K562 (cell line): ENCODE measurements around the gene VSTM1. TPM values are rescaled to one million over a fixed set of nuclear protein-coding genes. Genes with fewer than 3 reads are reported as not detected.
A peak's percentile ranks its signal among the peaks of the same experiment; 100 is the strongest.
"Not testable (repeated sequence)": the region's sequence is repeated elsewhere in the genome, so short reads cannot be mapped to it uniquely, and the experiment has no call there.

Source experiments
- ATF1 ChIP-seq, 2 experiments: fragments of 450-650 bp in 1 of 2; IDR thresholded peaks; 2 replicates each; pipeline ENCODE4 v1.6.1; 2016; ENCODE audit warnings: missing compliant biosample characterization in 1 of 2, missing genetic modification characterization in 1 of 2
- CBFB ChIP-seq: sonication (generic); formaldehyde crosslinking; IDR thresholded peaks from 2 replicates; pipeline ENCODE4 v1.4.0; 2020; ENCODE audit warnings: mild to moderate bottlenecking, missing genetic modification reagents
- ETS1 ChIP-seq: conservative IDR thresholded peaks from 2 replicates; pipeline ENCODE4 v1.6.1; 2011; ENCODE audit warnings: low read depth, mild to moderate bottlenecking, low read length; ENCODE audit not compliant: control insufficient read depth
- FOXM1 ChIP-seq, 2 experiments: fragments of 450-650 bp in 1 of 2; sonication (generic) in 1 of 2; formaldehyde crosslinking in 1 of 2; IDR thresholded peaks; 2 replicates each; pipeline versions ENCODE4 v1.6.1 to v1.9.0; 2017 to 2022; ENCODE audit warnings: low read depth in 2 of 2, mild to moderate bottlenecking in 2 of 2, missing genetic modification reagents in 1 of 2, moderate library complexity in 1 of 2
- HDAC8 ChIP-seq: fragments of 450-650 bp; IDR thresholded peaks from 2 replicates; pipeline ENCODE4 v1.6.1; 2016; ENCODE audit warnings: mild to moderate bottlenecking, missing genetic modification characterization, moderate library complexity, missing compliant biosample characterization
- HNRNPL ChIP-seq: fragments of 200-400 bp; formaldehyde crosslinking; IDR thresholded peaks from 2 replicates; pipeline ENCODE4 v1.6.1; 2017; ENCODE audit warnings: low read depth, mild to moderate bottlenecking, low read length
- IRF2 ChIP-seq: sonication (generic); formaldehyde crosslinking; IDR thresholded peaks from 2 replicates; pipeline ENCODE4 v1.8.1; 2022; ENCODE audit warnings: mild to moderate bottlenecking, missing genetic modification reagents
- PHF8 ChIP-seq: fragments of 200-600 bp; sonication (generic); IDR thresholded peaks from 2 replicates; pipeline ENCODE4 v1.6.1; 2012; ENCODE audit warnings: mixed run types, mild to moderate bottlenecking, inconsistent platforms, low read length, moderate library complexity, borderline replicate concordance
- POLR2G ChIP-seq: fragments of 200-400 bp; formaldehyde crosslinking; IDR thresholded peaks from 2 replicates; pipeline ENCODE4 v1.6.1; 2017; ENCODE audit warnings: low read depth, mild to moderate bottlenecking, antibody characterized with exemption, low read length, moderate library complexity
- RB1 ChIP-seq: fragments of 450-650 bp; IDR thresholded peaks from 2 replicates; pipeline ENCODE4 v1.6.1; 2017; ENCODE audit warnings: low read depth, mild to moderate bottlenecking
- RBBP5 ChIP-seq: fragments of 200-600 bp; sonication (generic); IDR thresholded peaks from 2 replicates; pipeline ENCODE4 v1.6.1; 2012; ENCODE audit warnings: borderline replicate concordance, mild to moderate bottlenecking, low read length, control low read depth, inconsistent platforms; ENCODE audit not compliant: insufficient read depth, poor library complexity, severe bottlenecking
- RBFOX2 ChIP-seq: fragments of 200-400 bp; formaldehyde crosslinking; IDR thresholded peaks from 2 replicates; pipeline ENCODE4 v1.6.1; 2017; ENCODE audit warnings: low read depth, mild to moderate bottlenecking, low read length, moderate library complexity
- SIN3A ChIP-seq, 2 experiments: fragments of 150-350 bp in 1 of 2; IDR thresholded peaks; 2 replicates each; pipeline ENCODE4 v1.6.1; 2011 to 2016; ENCODE audit warnings: borderline replicate concordance in 2 of 2, low read depth in 2 of 2, low read length in 2 of 2, mild to moderate bottlenecking in 2 of 2, moderate library complexity in 2 of 2; ENCODE audit not compliant: control insufficient read depth in 1 of 2
- TEAD4 ChIP-seq, 2 experiments: sonication (generic) in 1 of 2; formaldehyde crosslinking in 1 of 2; IDR thresholded peaks; 2 replicates each; pipeline versions ENCODE4 v1.6.1 to v1.8.0; 2012 to 2022; ENCODE audit warnings: borderline replicate concordance in 1 of 2, inconsistent platforms in 1 of 2, low read length in 1 of 2, mild to moderate bottlenecking in 1 of 2, missing genetic modification reagents in 1 of 2
- TFAP4 ChIP-seq: sonication (generic); formaldehyde crosslinking; IDR thresholded peaks from 2 replicates; pipeline ENCODE4 v1.8.0; 2022; ENCODE audit warnings: missing genetic modification reagents, mild to moderate bottlenecking, moderate library complexity, borderline replicate concordance
- ZNF12 ChIP-seq: sonication (generic); formaldehyde crosslinking; IDR thresholded peaks from 2 replicates; pipeline ENCODE4 v1.4.0; 2020; ENCODE audit warnings: mild to moderate bottlenecking, missing genetic modification reagents
- ZNF232 ChIP-seq: sonication (generic); formaldehyde crosslinking; IDR thresholded peaks from 2 replicates; pipeline ENCODE4 v1.8.0; 2022; ENCODE audit warnings: mild to moderate bottlenecking, missing genetic modification reagents
- ZNF282 ChIP-seq: sonication (generic); formaldehyde crosslinking; IDR thresholded peaks from 2 replicates; pipeline ENCODE4 v1.8.1; 2023; ENCODE audit warnings: missing genetic modification reagents
- polyA plus RNA-seq, 8 experiments: library from polyadenylated mRNA; depleted of rRNA in 4 of 8; stranded (reverse) in 5 of 8; unstranded in 3 of 8; fragments of >200 nt; fragmentation: Nextera tagmentation in 2 of 8; fragmentation: Illumina TruSeq in 1 of 8; extraction: Ambion mirVana in 2 of 8; extraction: Trizol in 1 of 8; gene quantifications; 2 replicates each; pipeline versions ENCODE4 v1.2.1 to v1.2.3, GENCODE V29; 2011 to 2014; ENCODE audit warnings: inconsistent platforms in 1 of 8, missing spikeins in 1 of 8
- total RNA-seq, 7 experiments: library from RNA; depleted of rRNA in 6 of 7; stranded (reverse); fragments of >200 nt in 6 of 7; fragmentation: Illumina TruSeq in 2 of 7; extraction: Trizol in 2 of 7; gene quantifications; 2 replicates each; pipeline versions ENCODE4 v1.2.1 to v1.2.3, GENCODE V29; 2011 to 2021; ENCODE audit warnings: low replicate concordance in 1 of 7
- TF ChIP-seq, protein P1 (sequence below), 3 experiments: fragments of 200-800 bp in 1 of 3; sonication (Bioruptor generic) in 1 of 3; sonication (generic) in 1 of 3; formaldehyde crosslinking in 1 of 3; IDR thresholded peaks; 2 replicates each; pipeline versions ENCODE4 v1.6.1 to v1.8.0; 2016 to 2022; ENCODE audit warnings: mild to moderate bottlenecking in 2 of 3, missing compliant biosample characterization in 2 of 3, missing genetic modification characterization in 2 of 3, missing genetic modification reagents in 1 of 3
- TF ChIP-seq, protein P2 (sequence below): sonication (generic); formaldehyde crosslinking; IDR thresholded peaks from 2 replicates; pipeline ENCODE4 v1.8.0; 2022; ENCODE audit warnings: mild to moderate bottlenecking, missing genetic modification reagents

The VSTM1 gene
- total and polyA plus RNA-seq, 9 of the 15 experiments (the other 6 are each of a cell fraction or from before 2014, with no cell fraction given), result not detected

DNA sequence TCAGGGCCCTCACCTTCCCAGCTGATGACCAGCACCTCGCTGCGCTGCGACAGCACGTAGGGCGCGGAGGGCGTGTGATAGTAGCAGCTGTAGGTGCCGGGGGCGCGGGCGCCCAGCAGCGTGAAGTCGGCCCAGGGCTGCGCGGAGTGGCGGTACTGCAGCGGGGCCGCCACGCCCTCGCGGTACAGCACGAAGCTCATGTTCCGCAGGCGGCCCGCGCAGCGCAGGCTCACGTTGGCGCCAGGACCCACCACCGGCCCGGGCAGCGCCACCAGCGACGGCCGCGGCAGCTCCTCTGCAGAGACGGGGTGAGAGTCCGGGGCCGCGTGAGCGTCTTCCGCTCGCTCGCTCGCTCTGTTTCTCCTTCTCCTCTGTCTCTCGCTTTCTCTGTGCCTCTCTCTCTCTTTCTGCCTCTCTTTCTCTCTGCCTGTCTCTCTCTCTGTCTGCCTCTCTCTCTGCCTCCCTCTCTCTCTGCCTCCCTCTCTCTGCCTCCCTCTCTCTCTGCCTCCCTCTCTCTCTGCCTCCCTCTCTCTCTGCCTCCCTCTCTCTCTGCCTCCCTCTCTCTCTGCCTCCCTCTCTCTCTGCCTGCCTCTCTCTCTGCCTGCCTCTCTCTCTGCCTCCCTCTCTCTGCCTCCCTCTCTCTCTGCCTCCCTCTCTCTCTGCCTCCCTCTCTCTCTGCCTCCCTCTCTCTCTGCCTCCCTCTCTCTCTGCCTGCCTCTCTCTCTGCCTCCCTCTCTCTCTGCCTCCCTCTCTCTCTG lies 32.3 kb upstream of the VSTM1 start (continued):
- not testable (repeated sequence) for TF ChIP-seq TEAD4 (IDR thresholded peaks at IDR 0.05; ENCODE audit: low read length); FOXM1 (IDR thresholded peaks at IDR 0.05; ENCODE audit: low read depth); ATF1 (CRISPR knock-in tag; IDR thresholded peaks at IDR 0.05)
- TF ChIP-seq TEAD4 (CRISPR knock-in tag; IDR thresholded peaks at IDR 0.05; ENCODE audit: borderline replicate concordance) (peak; percentile 92; the same call in 1 of the 2 replicates), FOXM1 (CRISPR knock-in tag; IDR thresholded peaks at IDR 0.05; ENCODE audit: low read depth) (peak; percentile 96), PHF8 (peak; percentile 14; the same call in 1 of the 2 replicates), CBFB (CRISPR knock-in tag) (peak; percentile 64), HDAC8 (tag) (0 out of 2 replicates have a peak, but pooled peaks have one; percentile 25), POLR2G (peak; percentile 50), ZNF232 (peak; percentile 89; the same call in 1 of the 2 replicates), RB1 (peak; percentile 45; the same call in 1 of the 2 replicates), HNRNPL (0 out of 2 replicates have a peak, but pooled peaks have one; percentile 68), ZNF12 (CRISPR knock-in tag) (peak; percentile 69; the same call in 1 of the 2 replicates), IRF2 (CRISPR knock-in tag) (peak; percentile 81; the same call in 1 of the 2 replicates), TFAP4 (peak; percentile 87), ZNF282 (peak; percentile 58; the same call in 1 of the 2 replicates), SIN3A (IDR thresholded peaks at IDR 0.05; ENCODE audit: borderline replicate concordance in 2 of 2, control insufficient read depth in 1 of 2, low read depth in 2 of 2, low read length in 2 of 2) (peak in 1 of 2 experiments; percentile 17; a peak in 1 of 4 replicates), ETS1 (0 out of 2 replicates have a peak, but pooled peaks have one; percentile 26), RBFOX2 (peak; percentile 56), ATF1 (tag; IDR thresholded peaks at IDR 0.05) (0 out of 2 replicates have a peak, but pooled peaks have one; percentile 11), RBBP5 (peak; percentile 48)
- TF ChIP-seq, protein P1, sequence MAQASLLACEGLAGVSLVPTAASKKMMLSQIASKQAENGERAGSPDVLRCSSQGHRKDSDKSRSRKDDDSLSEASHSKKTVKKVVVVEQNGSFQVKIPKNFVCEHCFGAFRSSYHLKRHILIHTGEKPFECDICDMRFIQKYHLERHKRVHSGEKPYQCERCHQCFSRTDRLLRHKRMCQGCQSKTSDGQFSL (CRISPR knock-in tag; IDR thresholded peaks at IDR 0.05), result peak; percentile 50; the same call in 1 of the 2 replicates
- TF ChIP-seq, protein P1 (tag; IDR thresholded peaks at IDR 0.05), result not testable (repeated sequence)
- TF ChIP-seq, protein P2, sequence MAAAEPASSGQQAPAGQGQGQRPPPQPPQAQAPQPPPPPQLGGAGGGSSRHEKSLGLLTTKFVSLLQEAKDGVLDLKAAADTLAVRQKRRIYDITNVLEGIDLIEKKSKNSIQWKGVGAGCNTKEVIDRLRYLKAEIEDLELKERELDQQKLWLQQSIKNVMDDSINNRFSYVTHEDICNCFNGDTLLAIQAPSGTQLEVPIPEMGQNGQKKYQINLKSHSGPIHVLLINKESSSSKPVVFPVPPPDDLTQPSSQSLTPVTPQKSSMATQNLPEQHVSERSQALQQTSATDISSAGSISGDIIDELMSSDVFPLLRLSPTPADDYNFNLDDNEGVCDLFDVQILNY (CRISPR knock-in tag), result 0 out of 2 replicates have a peak, but pooled peaks have one; percentile 77
